CD8-positive, alpha-beta memory T cell (primary cell): Measurements from ENCODE around the gene CYP1A2. TPM values are rescaled to one million over a fixed set of nuclear protein-coding genes. Genes with fewer than 3 reads are reported as not detected.
"Not testable (repeated sequence)": the region's sequence is repeated elsewhere in the genome, so short reads cannot be mapped to it uniquely, and the experiment has no call there.

Source experiments
- CTCF ChIA-PET: fragments of 350-600 bp; sonication (Branson Sonifier 250); formaldehyde crosslinking; loops from one replicate; lab custom pipeline; 2021; ENCODE audit warnings: antibody characterized with exemption; lab: Charles Lee
- POLR2A ChIA-PET: fragments of 350-600 bp; sonication (Branson Sonifier 250); formaldehyde crosslinking; loops from one replicate; lab custom pipeline; 2021; ENCODE audit warnings: antibody characterized with exemption; lab: Charles Lee
- DNase-seq, 5 donors: peaks; one replicate each; pipeline versions ENCODE4 v3.0.0 to v3.0.0-alpha.2; 2020 to 2022; ENCODE audit warnings: mixed read lengths in 1 of 5
- H3K27ac ChIP-seq: one replicate; pipeline ENCODE4 v1.7.0; 2013; ENCODE audit warnings: low read depth, mild to moderate bottlenecking, low read length, moderate library complexity
- H3K27me3 ChIP-seq: 2 replicates; pipeline ENCODE4 v1.7.0; 2013; ENCODE audit warnings: low read length, mild to moderate bottlenecking; ENCODE audit not compliant: insufficient read depth, poor library complexity, severe bottlenecking
- H3K36me3 ChIP-seq: 2 replicates; pipeline ENCODE4 v1.7.0; 2013; ENCODE audit warnings: mild to moderate bottlenecking, low read length, moderate library complexity; ENCODE audit not compliant: insufficient read depth
- H3K4me1 ChIP-seq: 2 replicates; pipeline ENCODE4 v1.7.0; 2013; ENCODE audit warnings: mild to moderate bottlenecking, low read length, moderate library complexity; ENCODE audit not compliant: insufficient read depth
- H3K4me3 ChIP-seq: 2 replicates; pipeline ENCODE4 v1.7.0; 2013; ENCODE audit warnings: mild to moderate bottlenecking, low read length
- H3K9me3 ChIP-seq: 2 replicates; pipeline ENCODE4 v1.7.0; 2013; ENCODE audit warnings: mild to moderate bottlenecking, low read length
- H3K27ac Mint-ChIP-seq, 8 donors: one replicate each; pipeline ENCODE4 v1.8.0; 2020 to 2021; ENCODE audit warnings: mixed read lengths in 8 of 8, mild to moderate bottlenecking in 6 of 8, inconsistent platforms in 3 of 8, moderate library complexity in 3 of 8
- H3K27me3 Mint-ChIP-seq, 2 donors: one replicate each; pipeline ENCODE4 v1.8.0; 2020 to 2021; ENCODE audit warnings: mixed read lengths in 2 of 2, mild to moderate bottlenecking in 1 of 2, moderate library complexity in 1 of 2
- H3K36me3 Mint-ChIP-seq, 3 donors: one replicate each; pipeline ENCODE4 v1.8.0; 2020 to 2021; ENCODE audit warnings: mixed read lengths in 3 of 3, inconsistent platforms in 1 of 3, mild to moderate bottlenecking in 1 of 3
- H3K4me1 Mint-ChIP-seq, 3 donors: one replicate each; pipeline ENCODE4 v1.8.0; 2020 to 2021; ENCODE audit warnings: mixed read lengths in 3 of 3, inconsistent platforms in 1 of 3, mild to moderate bottlenecking in 1 of 3
- H3K4me3 Mint-ChIP-seq, 7 donors: one replicate each; pipeline ENCODE4 v1.8.0; 2020 to 2021; ENCODE audit warnings: mixed read lengths in 7 of 7, mild to moderate bottlenecking in 6 of 7, moderate library complexity in 4 of 7, inconsistent platforms in 2 of 7
- H3K9me3 Mint-ChIP-seq, 5 donors: one replicate each; pipeline ENCODE4 v1.8.0; 2020 to 2022; ENCODE audit warnings: mixed read lengths in 5 of 5, mild to moderate bottlenecking in 3 of 5, moderate library complexity in 2 of 5, inconsistent platforms in 1 of 5
- polyA plus RNA-seq: library from polyadenylated mRNA; unstranded; fragments of 300-500 nt; fragmentation: Illumina TruSeq; gene quantifications from one replicate; pipeline ENCODE4 v1.2.3, GENCODE V29; 2021
- total RNA-seq, 2 experiments: library from RNA; stranded (reverse); gene quantifications; one replicate each; pipeline ENCODE4 v1.2.3, GENCODE V29; 2021

Gene CYP1A2
- total and polyA plus RNA-seq, 3 experiments from 2014 or later = not detected

DNA sequence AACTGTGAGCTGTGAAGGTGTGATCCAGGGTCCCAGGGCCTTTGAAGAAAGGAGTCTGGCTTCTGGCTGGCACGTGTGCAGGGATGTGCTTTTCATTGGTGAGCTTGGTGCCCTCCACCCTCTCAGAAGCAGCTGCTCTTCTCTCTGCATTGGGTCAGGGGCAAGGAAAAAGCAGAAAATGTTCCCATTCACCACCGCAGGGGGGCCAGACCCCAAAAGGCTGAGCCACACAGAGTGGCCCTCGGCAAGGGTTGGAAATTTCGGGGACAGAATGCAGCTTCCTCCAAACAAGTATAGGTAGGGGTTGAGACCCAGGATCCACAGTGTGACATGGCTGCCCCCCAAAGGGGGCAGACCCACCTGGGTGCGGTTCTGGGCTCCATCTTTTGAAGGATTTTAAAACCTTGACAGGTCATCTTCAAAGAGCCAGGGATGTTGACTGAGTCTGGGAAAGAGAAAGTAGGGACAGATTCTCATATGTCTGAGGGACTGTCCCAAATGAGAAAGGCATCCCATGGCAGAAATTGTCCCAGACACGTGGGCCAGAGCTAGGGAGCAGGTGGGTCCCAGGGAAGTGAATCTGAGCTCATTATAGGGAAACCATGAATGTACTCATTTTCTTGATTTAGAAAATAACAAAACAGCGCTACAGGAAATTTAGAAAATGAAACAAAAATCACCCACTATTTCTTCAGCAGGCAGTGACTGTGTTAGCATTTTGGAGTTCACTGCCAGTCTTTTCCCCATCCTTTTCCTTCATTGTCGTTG lies 36.0 kb downstream of the CYP1A2 start:
- peaks cover 69 to 81% (median 76%) of the 10 kb centered on the region in 3 donors for H3K4me1 Mint-ChIP-seq
- H3K4me3 ChIP-seq = peak overlapping the region; percentile 80
- peak in 1 of 5 donors; percentile 18 for DNase-seq
- H3K9me3 Mint-ChIP-seq = no peaks in the 10 kb centered on the region
- no peaks in the 10 kb centered on the region for H3K36me3 ChIP-seq
- H3K27ac Mint-ChIP-seq = peak overlapping the region; percentile 92 to 99 (median 98)
- no peaks in the 10 kb centered on the region for H3K27me3 ChIP-seq
- POLR2A ChIA-PET = interaction anchor here (0.6 to 6.4 kb wide), 7 partner anchors 8 to 245 kb away, joined by 3 to 89 read pairs (median 6); partner anchors contain the start of gene CLK3
- H3K4me1 ChIP-seq = peaks cover 66% of the 10 kb centered on the region
- H3K27ac ChIP-seq = peak overlapping the region; percentile 72
- peaks cover 0 to 7% of the 10 kb centered on the region in 2 donors for H3K27me3 Mint-ChIP-seq
- peak overlapping the region; percentile 85 to 97 (median 91) for H3K4me3 Mint-ChIP-seq
- CTCF ChIA-PET = interaction anchor here (1.0 to 18.5 kb wide), 6 partner anchors 9 to 123 kb away, joined by 3 to 1086 read pairs (median 4); partner anchors contain the start of gene FAM219B
- H3K9me3 ChIP-seq = no peaks in the 10 kb centered on the region
- H3K36me3 Mint-ChIP-seq = peaks cover 0 to 35% (median 4%) of the 10 kb centered on the region in 3 donors

DNA sequence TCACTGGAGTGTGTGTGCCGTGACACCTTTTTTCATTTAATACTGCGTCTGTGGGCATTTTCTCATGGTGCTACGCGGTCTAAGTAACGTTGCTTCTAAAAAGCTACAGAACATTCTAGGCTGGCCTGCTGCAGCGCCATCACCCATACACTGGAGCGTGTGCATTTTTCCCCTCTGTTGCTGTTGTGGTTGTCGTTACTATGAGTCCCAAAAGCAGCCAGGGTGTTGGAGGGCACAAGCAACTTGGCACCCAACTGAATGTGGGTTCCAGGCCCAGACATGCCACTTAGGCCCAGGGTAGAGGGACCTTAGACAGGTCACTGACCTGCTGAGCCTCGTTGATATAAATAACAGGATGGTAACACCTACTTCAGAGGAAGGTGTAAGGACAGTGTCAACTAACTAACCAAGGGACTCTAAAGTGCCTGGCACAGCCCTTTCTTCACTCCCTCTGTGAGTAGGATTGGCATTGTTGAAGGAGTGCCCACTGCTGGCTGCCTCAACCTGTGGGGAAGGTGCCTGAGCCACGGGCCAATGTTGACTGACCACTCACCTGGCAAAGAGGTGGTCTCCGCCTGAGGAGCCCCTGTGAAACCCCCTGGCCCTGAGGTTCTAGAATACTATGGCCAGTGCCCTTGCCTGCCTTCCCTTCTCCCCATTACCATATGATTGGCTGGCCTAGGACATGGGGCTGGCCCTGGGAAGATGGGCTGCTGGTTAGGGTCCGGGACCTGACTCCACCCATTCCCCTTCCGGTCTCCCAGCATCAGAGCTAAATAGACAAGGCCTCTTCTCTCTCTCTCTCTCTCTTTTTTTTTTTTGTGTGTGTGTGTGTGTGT lies 36.8 kb downstream of the CYP1A2 start:
- peak overlapping the region; percentile 92 to 100 (median 98) for H3K27ac Mint-ChIP-seq
- Histone ChIP-seq H3K9me3 (no peaks in the 10 kb centered on the region), H3K27ac (peak overlapping the region; percentile 72), H3K36me3 (no peaks in the 10 kb centered on the region), H3K27me3 (no peaks in the 10 kb centered on the region), H3K4me1 (peaks cover 66% of the 10 kb centered on the region), H3K4me3 (peak overlapping the region; percentile 80)
- H3K4me1 Mint-ChIP-seq = peaks cover 69 to 81% (median 76%) of the 10 kb centered on the region in 3 donors
- peaks cover 0 to 7% of the 10 kb centered on the region in 2 donors for H3K27me3 Mint-ChIP-seq
- POLR2A ChIA-PET = interaction anchor here (0.5 to 6.4 kb wide), 6 partner anchors 7 to 169 kb away, joined by 3 to 89 read pairs (median 16); partner anchors contain the start of gene CLK3
- no peaks in the 10 kb centered on the region for H3K9me3 Mint-ChIP-seq
- CTCF ChIA-PET = interaction anchor here (1.0 to 18.5 kb wide), 7 partner anchors 8 to 122 kb away, joined by 3 to 1086 read pairs (median 100); partner anchors contain the start of gene CSK
- peaks cover 0 to 35% (median 4%) of the 10 kb centered on the region in 3 donors for H3K36me3 Mint-ChIP-seq
- peak overlapping the region; percentile 85 to 97 (median 91) for H3K4me3 Mint-ChIP-seq
- peak in 3 of 5 donors; percentile 32 to 70 (median 53) for DNase-seq

DNA sequence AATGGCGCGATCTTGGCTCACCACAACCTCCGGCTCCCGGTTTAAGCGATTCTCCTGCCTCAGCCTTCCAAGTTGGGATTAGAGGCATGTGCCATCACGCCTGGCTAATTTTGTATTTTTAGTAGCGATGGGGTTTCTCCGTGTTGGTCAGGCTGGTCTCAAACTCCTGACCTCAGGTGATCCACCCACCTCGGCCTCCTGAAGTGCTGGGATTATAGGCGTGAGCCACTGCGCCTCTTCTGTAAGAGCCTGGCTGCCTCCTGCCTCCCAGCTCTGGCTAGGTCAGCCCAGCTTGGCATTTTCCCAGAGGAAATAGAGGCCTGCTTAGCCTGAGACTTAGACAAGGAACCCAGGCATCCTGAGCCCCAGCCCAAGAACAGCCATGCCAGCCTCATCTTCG lies 37.4 kb downstream of the CYP1A2 start:
- ChIA-PET CTCF (interaction anchor here (2.2 to 15.8 kb wide), 3 partner anchors 10 to 39 kb away, joined by 4 to 1086 read pairs (median 100); partner anchors contain the start of gene CSK), POLR2A (interaction anchor here (0.5 to 3.9 kb wide), 4 partner anchors 9 to 170 kb away, joined by 3 to 31 read pairs (median 7); partner anchors contain the start of genes CLK3 and COX5A)
- H3K4me1 ChIP-seq = peaks cover 66% of the 10 kb centered on the region
- DNase-seq, H3K9me3 Mint-ChIP-seq, H3K36me3 ChIP-seq, H3K27me3 ChIP-seq, H3K9me3 ChIP-seq, H3K27me3 Mint-ChIP-seq: not testable (repeated sequence)
- H3K27ac ChIP-seq = peak overlapping the region; percentile 69
- Mint-ChIP-seq H3K4me3 (peak overlapping the region; percentile 85 to 97 (median 91)), H3K36me3 (peaks cover 0 to 38% (median 4%) of the 10 kb centered on the region in 3 donors), H3K4me1 (peaks cover 69 to 81% (median 75%) of the 10 kb centered on the region in 3 donors), H3K27ac (peak overlapping the region; percentile 92 to 99 (median 98))
- peak overlapping the region; percentile 80 for H3K4me3 ChIP-seq

DNA sequence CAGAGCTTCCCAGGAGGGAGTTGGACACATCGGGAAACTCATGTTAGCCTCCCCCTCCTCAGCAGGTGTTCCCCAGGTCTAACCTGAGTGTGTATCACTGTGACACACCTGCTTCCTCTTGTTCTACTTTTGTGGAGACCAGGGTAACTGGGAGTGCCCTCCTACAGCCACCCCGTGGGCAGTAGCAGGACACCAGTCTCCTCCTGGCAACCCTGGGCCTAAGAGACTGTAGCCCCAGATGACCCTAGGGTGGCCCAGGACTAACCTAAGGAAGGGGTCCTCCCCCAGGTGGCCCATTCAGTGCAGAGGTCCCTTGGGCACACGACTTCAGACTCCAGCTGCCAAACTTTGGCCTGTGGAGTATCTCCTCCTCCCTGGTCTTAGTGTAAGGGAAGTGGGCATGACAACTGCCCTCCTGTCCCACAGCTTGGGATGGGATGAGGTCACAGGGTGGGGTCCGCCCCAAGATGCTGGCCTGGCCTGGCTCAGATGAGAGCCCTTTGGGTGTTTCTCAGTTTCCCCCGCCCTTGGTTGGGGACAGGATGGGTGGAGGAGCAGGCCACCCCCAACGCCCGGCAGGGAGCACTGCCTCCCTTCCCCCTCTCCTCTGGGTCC lies 38.0 kb downstream of the CYP1A2 start:
- H3K27ac Mint-ChIP-seq = peak overlapping the region; percentile 92 to 99 (median 98)
- CTCF ChIA-PET = interaction anchor here (0.6 to 15.8 kb wide), 18 partner anchors 10 to 412 kb away, joined by 3 to 1086 read pairs (median 5); partner anchors contain the start of genes CSK and RPP25
- no peaks in the 10 kb centered on the region for H3K9me3 Mint-ChIP-seq
- peak in 1 of 5 donors; percentile 9 for DNase-seq
- H3K4me3 ChIP-seq = peak overlapping the region; percentile 80
- peak overlapping the region; percentile 85 to 97 (median 91) for H3K4me3 Mint-ChIP-seq
- H3K27me3 ChIP-seq = no peaks in the 10 kb centered on the region
- no peaks in the 10 kb centered on the region for H3K9me3 ChIP-seq
- peaks cover 67% of the 10 kb centered on the region for H3K4me1 ChIP-seq
- H3K27ac ChIP-seq = peak overlapping the region; percentile 69
- POLR2A ChIA-PET = interaction anchor here (1.5 to 3.9 kb wide), 9 partner anchors 7 to 170 kb away, joined by 4 to 31 read pairs (median 10); partner anchors contain the start of gene COX5A
- H3K27me3 Mint-ChIP-seq = peaks cover 0 to 7% of the 10 kb centered on the region in 2 donors
- H3K4me1 Mint-ChIP-seq = peaks cover 69 to 81% (median 76%) of the 10 kb centered on the region in 3 donors
- peaks cover 0 to 39% (median 7%) of the 10 kb centered on the region in 3 donors for H3K36me3 Mint-ChIP-seq
- H3K36me3 ChIP-seq = peaks cover 5% of the 10 kb centered on the region

GRCh38 chr15:74787251-74788041 lies 38.8 kb downstream of the CYP1A2 start:
- CTCF ChIA-PET = interaction anchor here (0.5 to 15.8 kb wide), 29 partner anchors 11 to 413 kb away, joined by 3 to 1086 read pairs (median 4); partner anchors contain the start of genes CPLX3, CSK, FAM219B and RPP25

GRCh38 chr15:74788042-74788682 lies 39.5 kb downstream of the CYP1A2 start:
- H3K36me3 ChIP-seq = peaks cover 11% of the 10 kb centered on the region
- peaks cover 85 to 96% (median 89%) of the 10 kb centered on the region in 3 donors for H3K4me1 Mint-ChIP-seq
- H3K4me3 ChIP-seq = peak overlapping the region; percentile 80

More at GRCh38 chr15:74787251-74788041, 38.8 kb downstream of the CYP1A2 start:
- Histone ChIP-seq H3K27me3 (no peaks in the 10 kb centered on the region), H3K36me3 (peaks cover 8% of the 10 kb centered on the region), H3K4me3 (peak overlapping the region; percentile 80), H3K9me3 (no peaks in the 10 kb centered on the region), H3K27ac (peak overlapping the region; percentile 69), H3K4me1 (peaks cover 75% of the 10 kb centered on the region)
- peak overlapping the region; percentile 92 to 99 (median 98) for H3K27ac Mint-ChIP-seq
- H3K27me3 Mint-ChIP-seq = peaks cover 0 to 7% of the 10 kb centered on the region in 2 donors
- peak overlapping the region; percentile 85 to 97 (median 91) for H3K4me3 Mint-ChIP-seq
- peaks cover 77 to 89% (median 84%) of the 10 kb centered on the region in 3 donors for H3K4me1 Mint-ChIP-seq
- peaks cover 0 to 43% (median 10%) of the 10 kb centered on the region in 3 donors for H3K36me3 Mint-ChIP-seq
- POLR2A ChIA-PET = interaction anchor here (1.0 to 3.9 kb wide), 11 partner anchors 8 to 664 kb away, joined by 3 to 31 read pairs (median 8); partner anchors contain the start of genes COX5A, SIN3A and UBL7
- no peaks in the 10 kb centered on the region for H3K9me3 Mint-ChIP-seq
- DNase-seq = peak; percentile 88 to 99 (median 96)

More at GRCh38 chr15:74788042-74788682, 39.5 kb downstream of the CYP1A2 start:
- POLR2A ChIA-PET = interaction anchor here (1.0 to 3.9 kb wide), 11 partner anchors 9 to 664 kb away, joined by 3 to 31 read pairs (median 8); partner anchors contain the start of genes COX5A, SIN3A and UBL7
- peaks cover 82% of the 10 kb centered on the region for H3K4me1 ChIP-seq
- no peak for DNase-seq
- peak overlapping the region; percentile 92 to 99 (median 98) for H3K27ac Mint-ChIP-seq
- H3K36me3 Mint-ChIP-seq = peaks cover 0 to 37% (median 10%) of the 10 kb centered on the region in 3 donors
- H3K9me3 ChIP-seq = no peaks in the 10 kb centered on the region
- H3K27ac ChIP-seq = peak overlapping the region; percentile 69
- CTCF ChIA-PET = interaction anchor here (0.5 to 15.8 kb wide), 28 partner anchors 10 to 414 kb away, joined by 3 to 1086 read pairs (median 4); partner anchors contain the start of genes CPLX3, CSK, FAM219B and RPP25
- no peaks in the 10 kb centered on the region for H3K27me3 ChIP-seq
- H3K27me3 Mint-ChIP-seq = peaks cover 0 to 7% of the 10 kb centered on the region in 2 donors
- H3K9me3 Mint-ChIP-seq = no peaks in the 10 kb centered on the region
- H3K4me3 Mint-ChIP-seq = peak overlapping the region; percentile 85 to 97 (median 91)
